GM19035 (cell line): ENCODE measurements around the gene PLCH1.

Experiments used
- ATAC-seq: cut with Tn5 transposase; IDR thresholded peaks from one replicate; pipeline ENCODE4 v1.9.1; 2021; ENCODE audit not compliant: unreplicated experiment

PLCH1 gene

DNA sequence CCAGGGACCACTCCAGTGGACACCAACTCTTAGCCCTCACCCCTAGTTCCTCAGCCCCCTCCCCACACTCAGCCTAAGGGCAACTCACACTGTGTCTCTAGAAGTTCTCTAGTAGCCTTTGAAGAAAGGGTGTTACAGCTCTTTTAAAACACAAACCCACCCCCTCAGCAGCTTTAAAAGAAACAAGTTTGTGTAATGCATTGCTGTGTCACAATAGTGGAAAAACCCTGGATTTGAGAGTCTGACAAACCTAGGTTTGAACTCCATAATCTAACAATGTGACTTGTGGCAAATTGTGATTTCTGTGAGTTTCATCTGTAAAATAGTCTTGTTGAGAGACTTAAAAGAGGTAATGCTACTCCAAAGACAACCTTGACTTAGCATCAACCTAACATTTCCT, 54.0 kb downstream of the PLCH1 start:
- no peak for ATAC-seq

DNA sequence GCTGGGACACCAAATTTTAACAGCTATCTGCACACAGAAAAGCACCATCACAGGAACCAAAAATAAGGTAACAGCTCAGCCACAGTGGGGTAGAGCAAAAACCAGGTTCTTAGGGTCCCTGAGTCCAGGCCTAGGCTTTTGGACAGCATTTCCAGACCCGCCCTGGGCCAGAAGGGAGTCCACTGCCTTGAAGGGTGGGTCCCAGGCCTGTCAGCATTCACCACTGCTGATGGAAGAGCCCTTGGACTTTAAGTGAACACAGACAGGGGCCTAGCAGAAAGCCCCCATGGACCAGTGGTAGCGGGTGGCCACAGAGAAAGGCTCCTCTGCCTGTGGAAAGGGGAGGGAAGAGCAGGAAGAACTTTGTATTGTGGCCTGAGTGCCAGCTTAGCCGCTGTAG, 56.4 kb downstream of the PLCH1 start:
- ATAC-seq = no peak

DNA sequence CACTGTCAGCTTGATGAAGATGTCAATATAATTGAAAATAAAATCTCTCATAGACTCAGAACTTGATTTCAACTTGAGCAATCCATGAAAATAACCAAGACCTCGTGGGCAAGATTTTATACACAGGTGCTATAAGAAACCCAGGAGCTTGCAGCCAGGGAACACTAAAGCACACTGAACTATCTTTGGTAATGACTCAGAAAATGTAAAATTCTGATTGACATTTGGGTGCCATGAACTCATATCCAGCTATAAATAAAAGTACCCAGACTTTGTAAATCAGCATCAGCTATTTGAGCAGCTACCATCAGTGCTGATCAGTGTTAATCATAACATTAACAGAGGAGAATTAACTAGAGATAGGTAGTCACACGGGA, 61.5 kb downstream of the PLCH1 start:
- ATAC-seq = no peak

DNA sequence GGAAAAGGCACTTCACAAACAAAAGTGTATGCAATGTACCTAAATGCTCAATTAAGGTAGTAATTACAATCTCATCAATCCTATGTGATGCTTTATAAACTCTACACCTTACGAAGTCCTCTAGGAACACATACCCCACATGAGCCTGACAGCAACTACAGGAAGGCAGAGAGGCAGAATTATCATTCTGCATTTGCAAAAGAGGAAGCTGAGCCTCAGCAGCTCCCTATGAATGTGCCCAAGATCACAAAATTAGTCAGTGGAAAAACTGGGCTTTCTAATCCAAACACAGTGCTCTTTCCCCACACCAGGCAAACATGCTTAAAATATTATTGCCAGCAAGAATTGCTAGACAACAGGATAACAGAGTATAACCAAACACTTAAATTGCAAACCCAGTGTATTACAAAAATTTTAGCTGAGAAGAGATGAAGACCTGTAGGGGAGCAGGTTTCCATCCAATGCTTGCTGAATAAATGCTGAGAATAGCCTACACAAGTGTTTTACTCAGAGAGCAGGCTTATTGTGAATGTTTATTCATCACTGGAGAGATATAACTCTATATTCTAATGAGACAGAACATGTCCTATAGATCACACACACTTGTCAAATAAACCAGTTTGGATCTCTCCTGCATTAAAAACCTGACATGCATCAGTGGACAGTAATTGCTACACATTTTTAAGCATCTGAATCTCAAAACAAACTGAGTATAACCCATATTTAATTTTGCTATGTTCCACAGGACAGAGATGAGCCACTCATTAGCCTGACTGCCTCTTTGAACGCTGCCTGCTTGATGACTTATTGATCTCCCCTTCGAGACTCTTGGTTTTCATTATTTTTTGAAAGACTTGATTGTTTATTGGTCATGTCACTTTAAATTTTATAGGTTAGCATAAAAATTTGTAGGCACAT, 62.2 kb downstream of the PLCH1 start:
- ATAC-seq = no peak

DNA sequence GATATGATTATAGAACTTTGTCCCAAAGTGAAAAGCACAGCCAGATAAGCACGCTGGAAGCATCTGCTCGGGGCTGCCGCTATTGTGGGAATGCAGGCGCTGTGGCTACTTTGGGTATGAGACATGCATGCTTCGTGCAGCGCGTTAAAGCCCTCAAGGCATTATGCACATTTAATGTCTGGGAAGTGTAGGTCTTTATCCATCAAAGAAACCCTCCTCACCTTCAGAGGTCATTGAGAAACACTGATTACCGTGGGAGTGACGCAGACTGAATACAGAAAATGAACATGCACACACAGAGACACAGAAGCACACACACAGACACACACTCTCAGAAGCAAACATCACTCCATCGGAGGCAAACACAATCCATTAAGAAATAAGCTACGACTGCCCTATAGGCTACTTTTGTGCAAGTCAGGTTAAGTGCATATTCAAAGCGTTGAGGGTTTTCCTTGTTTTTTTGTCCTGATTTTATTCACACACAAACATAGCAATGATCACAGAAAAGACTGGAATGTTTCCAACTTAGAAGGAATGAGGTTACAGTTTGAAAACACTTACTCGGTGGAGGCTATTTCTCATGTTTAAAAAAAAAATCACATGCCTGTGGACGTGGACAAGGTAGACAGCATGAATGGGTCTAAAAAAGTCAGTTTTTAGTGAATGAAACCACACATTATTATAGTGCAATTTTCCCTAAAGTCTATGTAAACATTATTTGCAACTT, 68.5 kb downstream of the PLCH1 start:
- ATAC-seq = no peak

DNA sequence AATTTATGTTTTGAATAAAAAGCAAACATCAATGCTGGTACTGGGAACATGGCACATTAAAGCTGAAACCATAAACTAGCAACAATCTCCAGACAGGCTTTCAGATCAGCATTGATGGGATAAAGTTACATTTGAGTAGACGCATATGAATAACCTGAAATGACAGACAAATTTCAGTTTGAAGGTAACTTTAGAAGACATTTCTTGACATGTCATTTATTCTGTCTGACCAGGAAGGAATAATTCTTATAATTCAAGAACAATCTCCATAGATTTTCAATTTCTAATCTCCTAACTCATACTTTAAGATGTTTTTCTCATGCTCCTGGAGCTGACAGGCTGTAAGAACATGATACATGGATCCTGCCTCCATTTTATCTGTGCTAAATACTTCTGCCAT, 69.8 kb downstream of the PLCH1 start:
- no peak for ATAC-seq

DNA sequence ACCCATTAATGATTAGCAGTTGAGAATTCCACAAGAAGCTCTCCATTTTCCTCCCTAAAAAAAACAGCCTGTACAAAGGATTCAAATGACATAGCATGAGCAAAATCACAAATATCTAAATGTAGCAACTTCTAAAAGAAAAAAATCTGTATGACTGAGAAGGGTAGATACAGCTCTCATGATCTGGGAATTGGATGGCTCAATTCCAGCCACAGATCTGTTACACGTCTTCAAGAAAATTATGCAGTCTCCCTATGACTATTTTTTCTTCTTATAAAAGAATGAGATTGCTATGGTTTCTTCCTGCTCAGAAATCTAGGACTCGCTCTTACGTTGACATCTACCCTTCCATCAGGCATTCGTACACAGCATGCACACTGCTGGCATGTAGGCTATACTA, 71.5 kb downstream of the PLCH1 start:
- no peak for ATAC-seq

DNA sequence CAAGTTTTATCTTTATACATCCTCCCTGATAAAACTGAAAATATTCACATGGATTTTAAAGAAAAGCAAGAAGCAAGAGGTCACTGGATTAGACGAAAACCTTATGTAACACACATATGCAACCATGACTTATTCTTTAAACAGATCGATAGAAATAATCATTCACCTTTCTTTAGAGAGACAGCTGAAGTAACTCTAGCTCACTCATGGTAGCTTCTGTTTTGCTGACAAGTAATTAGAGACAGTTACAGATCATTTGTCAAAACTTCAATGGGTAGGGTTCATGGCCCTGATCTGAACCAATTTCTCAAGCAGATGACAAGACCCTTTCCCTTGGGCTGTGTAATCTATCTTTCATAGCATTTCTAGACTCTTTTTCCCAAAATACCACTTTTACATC, 74.5 kb downstream of the PLCH1 start:
- ATAC-seq = no peak

DNA sequence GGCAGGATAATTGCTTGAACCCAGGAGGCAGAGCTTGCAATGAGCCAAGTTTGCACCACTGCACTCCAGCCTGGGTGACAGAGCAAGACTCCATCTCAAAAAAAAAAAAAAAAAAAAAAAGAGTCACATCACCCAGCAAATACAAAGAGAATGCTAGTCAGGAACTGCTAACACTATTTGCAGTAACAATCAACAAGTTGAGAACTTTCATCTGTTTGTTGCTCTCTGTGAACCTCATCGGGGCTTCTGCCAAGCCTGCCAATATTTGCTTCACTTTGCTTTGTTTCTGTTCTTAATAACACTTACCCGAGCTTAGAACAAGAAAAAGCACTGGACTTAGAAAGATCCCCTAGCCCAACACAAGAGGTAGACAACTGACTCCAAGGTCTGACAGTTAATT, 76.9 kb downstream of the PLCH1 start:
- no peak for ATAC-seq

DNA sequence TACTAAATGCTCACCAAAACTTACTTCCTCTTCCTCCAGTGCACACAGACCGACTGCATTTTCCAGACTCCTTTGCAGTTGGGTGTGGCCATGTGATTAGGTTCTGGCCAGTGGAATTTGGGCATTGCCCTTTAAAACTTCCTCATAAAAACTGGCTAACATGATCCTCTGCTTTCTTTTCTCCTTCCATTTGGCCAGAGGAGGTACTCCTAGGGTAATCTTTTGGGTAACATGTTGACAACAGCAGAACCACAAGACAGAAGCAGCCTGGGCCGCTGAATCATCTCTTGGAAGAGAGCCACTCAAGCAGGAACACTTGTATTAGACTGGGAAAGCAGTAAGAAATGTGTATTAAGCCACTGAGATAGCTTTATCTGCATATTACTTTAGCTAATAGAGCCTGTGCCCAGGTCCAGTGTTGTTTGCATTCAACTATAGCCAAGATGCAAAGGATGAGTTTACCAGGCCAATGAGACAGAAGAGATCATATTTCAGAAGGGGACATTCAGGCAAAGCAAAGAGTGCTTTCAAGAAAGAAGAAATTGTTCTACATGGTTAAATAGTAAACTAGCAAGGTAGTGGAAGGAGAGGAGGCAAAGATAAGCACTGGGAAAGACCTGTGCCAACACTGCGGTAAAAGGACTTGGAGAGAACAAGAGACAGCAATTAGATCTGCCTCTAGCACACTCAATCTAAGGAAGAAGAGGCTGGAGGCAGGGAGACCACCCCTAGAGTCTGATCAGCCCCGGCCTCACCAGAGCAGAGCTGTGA, 79.8 kb downstream of the PLCH1 start:
- ATAC-seq = no peak

DNA sequence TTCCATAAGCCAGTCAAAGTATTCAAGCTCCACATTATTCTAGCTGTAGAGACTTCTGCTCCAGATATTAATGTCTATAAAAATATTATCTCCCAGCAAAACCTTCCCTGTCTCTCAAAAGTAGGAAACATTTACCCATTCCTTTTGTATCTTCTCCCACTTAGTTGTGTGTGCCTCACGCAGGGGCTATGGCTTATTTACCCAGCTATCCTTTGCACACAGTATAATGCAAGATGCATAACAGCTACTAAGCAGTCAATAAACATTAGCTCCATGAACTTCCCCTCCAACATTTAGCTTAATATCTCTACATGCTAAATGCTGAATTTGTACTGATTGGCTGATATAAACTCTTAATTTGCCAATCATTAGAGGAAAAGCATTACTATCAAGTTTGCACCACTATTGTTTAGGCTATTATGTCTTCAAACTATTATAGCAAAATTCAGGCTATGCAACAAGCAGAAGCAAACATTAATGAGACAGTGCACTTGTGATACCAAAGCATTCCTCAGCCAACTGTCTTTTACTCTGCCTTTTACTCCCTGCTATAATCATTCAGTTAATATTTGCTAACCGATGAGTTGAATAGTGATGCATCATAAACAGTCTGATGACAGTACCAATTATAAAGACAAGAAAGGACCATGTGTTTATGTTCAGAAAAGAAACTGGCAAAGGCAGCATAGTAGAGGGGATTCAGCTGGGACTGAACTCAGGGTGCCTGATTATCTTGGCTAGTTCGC, 81.2 kb downstream of the PLCH1 start:
- no peak for ATAC-seq

DNA sequence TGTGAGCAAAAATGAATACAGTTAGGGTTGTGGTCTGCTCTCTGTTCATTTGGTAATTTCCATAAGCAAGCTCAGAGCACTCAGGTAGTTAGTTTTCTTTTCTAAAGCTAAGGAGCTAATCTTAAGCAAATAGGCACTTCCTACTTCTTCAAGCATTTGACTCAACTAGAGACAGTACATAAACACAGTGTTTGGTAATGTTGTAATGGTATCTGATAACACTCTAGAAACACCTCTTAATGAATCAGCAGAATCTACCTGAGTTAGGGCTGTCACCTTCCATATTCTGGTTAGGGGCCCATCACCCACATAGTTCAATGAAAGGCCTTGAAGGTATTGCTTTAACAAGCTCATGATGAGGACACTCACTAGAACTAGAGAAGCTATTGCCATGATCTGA, 83.1 kb downstream of the PLCH1 start:
- ATAC-seq = no peak

DNA sequence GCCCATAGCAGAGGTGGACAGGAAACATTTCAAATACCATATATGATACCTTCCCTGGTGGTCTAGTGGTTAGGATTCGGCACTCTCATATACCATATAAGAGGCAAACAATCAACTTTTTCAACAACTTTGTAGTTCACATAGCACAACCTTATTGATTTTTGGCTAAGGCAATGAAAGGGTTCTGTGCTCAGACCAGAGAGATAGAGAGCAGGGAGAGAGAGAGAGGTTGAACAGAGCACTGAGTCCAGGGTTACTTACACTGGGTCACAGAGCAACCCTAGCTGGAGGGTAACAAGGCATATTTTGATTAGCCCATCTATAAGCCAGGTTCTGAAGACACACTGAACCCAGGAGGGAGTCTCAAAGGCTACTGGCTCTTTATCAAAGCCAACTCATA, 83.8 kb downstream of the PLCH1 start:
- no peak for ATAC-seq

DNA sequence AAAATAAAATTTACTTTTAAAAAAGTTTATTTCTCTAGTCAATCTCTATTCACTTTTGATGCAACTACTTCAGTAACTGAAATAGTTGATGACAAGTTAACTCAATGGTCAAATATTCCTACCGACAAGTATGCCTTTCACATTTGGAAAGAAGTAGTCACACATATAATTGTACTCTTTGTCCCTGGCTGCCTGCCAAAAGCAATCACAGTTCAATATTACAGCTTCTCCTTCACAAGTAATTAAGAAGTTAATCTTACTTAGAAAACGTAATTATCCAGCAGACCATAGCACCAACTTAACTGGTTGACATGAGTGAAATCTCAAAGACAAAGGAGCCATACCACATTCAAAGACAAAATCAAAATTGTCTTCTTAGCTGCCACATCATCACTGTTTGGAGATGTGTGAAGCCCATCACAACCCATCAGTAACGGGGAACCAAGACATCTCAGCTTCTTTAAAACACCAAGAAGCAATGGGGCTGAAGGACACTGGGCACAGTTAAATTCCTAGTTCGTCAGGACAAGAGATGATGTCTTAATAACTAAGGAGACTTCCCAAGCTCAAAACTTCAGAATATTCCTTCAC, 86.1 kb downstream of the PLCH1 start:
- no peak for ATAC-seq

DNA sequence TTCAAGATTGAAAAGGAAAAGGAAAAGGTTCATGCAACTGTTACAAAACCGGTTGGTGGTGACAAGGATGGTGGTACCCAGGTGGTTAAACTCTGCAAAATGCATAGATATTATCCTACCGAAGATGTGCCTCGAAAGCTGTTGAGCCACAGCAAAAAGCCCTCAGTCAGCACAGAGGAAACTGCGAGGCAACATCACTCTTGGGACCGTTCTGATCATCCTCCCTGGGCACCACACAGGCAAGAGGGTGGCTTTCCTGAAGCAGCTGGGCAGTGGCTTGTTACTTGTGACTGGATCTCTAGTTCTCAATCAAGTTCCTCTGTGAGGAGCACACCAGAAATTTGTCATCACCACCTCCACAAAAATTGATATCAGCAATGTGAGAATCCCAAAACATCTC, 86.9 kb downstream of the PLCH1 start:
- ATAC-seq = no peak

DNA sequence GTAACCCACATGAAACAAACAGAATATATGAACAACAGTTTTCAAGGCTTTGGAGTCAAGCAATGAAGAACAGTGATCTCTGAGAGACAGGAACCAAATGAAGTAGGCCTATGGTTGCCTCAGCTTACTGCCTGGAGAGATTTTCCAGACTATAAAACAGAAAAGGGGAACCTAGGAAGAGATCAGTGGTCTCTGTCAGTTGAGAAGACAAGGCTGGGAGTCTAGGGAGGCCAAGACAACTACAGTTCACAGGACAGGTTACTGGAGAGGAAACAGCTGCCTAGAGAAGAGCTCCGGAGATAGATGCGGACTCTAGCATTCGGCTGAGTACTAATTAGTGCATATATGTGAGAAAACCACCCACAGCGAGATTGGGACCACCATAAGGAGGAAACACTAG, 87.7 kb downstream of the PLCH1 start:
- no peak for ATAC-seq

DNA sequence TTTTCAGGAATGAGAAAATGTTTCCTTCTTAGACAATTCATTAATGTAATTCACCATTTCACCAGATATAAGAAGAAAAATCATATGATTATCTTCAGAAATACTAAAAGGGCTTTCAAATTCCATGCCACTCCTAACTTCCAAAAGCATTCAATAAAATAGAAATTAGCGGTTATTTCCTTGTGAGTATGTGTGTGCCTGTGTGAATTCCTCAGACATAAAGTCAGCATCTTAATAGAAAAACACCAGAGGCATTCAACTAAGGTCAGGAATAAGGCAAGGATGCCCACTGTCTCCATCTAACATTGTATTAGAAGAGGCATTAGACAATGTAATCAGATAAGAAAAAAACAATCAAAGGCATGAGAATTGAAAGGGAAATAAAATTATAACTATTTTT, 88.4 kb downstream of the PLCH1 start:
- no peak for ATAC-seq

DNA sequence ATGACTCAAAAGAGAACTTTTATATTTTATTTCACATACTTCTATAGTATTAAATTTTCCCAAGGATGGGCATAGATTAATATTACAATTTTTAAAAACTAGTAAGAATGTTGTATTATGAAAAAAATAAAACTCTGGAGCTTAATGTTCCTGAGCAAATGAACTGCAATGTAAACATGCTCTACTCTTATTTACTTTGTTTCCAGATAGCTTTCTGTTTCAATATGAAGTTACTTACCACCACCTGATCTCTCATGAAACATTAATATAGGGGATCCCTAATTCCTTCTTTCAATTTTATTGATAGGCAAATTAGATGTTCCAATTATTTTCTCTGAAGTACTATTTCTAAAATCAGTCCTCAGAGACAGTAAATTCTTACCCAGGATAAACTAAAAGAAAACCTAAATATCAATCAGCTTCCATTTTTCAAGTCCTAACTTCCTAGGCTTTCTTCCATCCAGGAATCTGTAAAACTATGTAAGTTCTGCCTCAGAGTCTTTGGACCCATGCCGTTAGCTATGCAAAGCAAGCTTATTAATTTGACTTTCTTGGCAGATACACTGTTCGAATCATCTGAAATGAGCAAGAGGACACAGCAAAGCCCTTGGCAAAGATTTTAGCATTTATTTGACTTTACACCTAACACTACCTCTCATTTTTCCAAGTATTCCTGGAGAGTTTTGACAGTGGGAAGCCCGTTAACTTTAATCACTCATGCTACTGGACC, 93.2 kb downstream of the PLCH1 start:
- no peak for ATAC-seq

DNA sequence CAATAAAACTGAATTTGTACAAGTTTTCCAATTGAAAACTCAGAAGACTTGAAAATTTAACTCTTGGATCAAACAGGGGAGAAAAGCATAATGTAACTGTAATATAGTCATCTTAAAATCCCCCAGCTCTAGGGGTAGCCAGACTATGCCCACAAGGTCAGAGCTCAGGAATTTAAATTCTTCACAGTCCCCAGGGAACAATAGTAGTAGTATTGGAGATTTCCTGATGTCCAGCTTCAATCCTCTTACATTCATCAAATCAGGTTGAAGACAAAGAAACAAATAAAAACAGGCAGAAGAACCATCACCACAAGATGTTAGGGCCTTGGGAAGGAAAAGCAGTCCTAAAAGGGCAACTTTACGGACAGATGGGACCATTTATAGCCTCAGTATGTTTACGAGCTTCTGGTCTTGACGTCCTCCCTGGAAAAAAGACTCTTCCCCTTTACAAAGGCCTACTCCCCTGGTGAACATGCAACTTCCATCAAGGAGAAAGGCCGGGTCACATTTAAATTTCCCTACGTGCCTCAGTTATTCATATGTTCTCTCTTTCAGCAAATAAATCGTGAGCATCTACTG, 96.8 kb downstream of the PLCH1 start:
- ATAC-seq = no peak

DNA sequence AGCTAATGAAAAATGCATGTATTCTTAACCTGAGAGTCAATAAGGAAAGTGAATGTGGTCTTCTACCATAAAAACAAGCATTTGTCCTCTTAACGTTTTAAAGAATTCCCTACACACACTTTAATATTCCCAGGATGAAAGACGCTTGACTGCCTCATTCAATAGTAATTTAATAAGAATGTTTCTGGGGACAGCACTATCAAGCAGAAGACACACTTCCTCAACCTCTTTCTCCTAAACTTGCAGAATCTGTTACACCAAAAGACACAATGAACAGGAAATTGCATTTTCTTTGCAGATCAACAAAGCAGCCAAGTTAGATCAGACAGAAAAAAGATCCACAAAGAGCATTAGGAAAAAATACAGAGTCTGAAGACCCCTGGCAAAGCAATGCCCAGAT, 97.7 kb downstream of the PLCH1 start:
- ATAC-seq = no peak
